KG1 (cell line): ENCODE measurements around the gene NKPD1.

ENCODE experiments used
- DNase-seq: peaks from one replicate; lab custom pipeline; 2025; lab: John Stamatoyannopoulos, UW

The NKPD1 gene

DNA sequence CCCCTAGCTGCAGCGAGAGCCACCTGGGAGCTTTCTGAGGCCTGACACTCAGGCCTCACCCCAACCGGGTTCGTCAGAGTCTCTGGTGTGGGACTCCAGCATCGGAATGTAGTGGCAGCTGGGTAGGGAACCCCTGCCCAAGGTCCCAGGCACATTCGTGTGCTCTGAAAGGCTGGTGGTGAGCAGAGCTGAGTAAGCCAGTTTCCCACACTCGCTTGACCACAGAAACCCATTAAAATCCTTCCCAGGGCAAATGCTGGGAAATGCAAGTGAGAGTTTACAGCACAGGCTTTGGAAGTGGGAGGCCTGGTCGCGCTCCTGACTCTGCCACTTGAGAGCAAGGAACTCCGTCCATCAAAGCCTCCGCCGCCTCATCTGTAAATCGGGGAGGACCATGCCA lies 13.0 kb upstream of the NKPD1 start:
- no peak for DNase-seq

DNA sequence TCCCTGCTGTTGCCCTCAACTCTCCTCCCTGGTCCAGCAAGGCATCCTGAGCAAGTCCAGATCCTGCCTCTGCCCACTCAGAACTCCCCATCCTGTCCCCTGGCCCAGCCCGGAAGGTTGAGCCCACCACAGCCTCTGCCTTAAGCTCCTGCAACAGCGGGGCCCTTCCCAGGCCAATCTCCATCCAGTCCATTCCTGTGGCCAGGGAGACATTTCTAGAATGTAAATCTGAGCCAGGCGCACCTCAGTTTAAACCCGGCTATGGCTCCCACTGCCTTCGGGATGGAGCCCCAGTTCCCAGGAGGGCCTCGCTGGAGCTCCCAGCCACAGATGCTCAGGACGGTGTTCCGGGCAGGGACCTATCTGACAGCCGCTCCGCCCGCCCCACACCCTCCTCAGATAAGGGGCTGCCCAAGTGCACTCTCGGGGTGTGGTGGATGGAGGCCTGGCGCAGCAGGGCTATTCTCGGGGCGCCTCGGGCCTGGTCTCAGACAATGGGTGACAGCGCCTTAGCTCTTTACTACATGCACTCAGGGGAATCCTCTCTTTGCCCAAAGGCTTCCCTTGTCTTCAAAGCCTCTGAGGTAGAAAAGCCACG lies 11.9 kb upstream of the NKPD1 start:
- DNase-seq = no peak

DNA sequence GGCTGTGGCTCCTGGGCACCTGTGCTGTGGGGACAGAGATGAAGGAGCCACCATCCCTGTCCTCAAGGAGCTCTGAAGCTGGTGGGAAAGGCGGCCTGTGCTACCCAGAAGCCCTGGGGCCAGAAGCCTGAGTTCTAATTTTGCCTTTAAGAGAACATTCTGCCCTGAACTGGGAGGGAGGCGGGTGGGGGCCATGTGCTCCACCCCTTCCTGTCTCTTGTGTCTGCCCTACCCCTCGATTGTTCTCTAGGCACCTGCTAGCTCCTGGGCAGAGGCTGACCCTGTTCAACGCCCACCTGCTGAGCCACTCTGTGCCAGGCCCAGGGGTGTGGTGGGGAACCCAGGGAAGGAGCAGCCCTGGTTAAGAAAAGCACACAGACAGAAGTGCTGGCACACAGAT lies 11.4 kb upstream of the NKPD1 start:
- peak; percentile 8 for DNase-seq

- DNase-seq = no peak
Measured at GRCh38 chr19:45171211-45171623, 10.4 kb upstream of the NKPD1 start.

DNA sequence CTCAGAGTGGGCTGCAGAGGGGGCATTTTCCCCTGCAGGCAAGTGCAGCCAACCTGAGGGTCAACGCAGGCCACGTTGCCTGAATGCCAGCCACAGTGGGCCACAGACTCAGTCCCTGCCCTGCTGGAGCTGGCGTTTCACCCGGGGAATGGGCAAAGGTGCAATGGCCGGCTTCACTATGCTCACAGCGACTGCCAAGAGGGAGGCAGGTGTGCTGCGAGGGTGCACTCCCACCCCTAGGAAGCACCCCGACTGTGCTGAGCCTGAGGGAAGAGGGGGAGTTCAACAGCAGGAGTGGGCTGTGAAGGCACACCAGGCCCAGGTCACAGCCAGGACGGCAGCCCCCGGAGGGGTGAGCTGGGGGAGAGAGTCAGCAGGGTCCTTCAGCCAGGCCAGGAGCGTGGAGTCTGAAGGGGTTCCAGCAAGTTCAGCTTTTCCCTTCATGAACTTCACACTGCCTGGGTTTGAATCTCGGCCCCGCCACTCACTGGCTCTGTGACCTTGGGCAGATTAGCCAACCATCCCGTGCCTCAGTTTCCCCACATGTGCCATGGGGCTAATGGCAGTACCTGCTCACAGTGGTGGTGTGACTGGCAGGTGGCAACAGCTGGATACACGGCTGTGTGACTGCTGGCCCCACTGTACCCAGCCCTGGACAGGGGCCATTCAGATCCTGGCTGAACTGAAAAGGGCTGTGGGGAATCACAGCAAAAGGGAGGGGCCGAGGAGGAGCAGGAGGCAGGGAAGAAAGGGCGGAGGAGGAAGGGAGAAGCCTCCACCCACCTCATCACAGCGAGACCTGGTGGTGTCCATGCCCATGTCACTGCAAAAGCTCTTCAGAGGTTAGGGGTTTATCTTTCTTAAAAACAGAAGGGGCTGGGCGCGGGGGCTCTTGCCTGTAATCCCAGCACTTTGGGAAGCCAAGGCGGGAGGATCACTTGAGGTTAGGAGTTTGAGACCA lies 9.6 kb upstream of the NKPD1 start:
- no peak for DNase-seq

- no peak for DNase-seq
Measured at GRCh38 chr19:45169602-45170001, 8.8 kb upstream of the NKPD1 start.

DNA sequence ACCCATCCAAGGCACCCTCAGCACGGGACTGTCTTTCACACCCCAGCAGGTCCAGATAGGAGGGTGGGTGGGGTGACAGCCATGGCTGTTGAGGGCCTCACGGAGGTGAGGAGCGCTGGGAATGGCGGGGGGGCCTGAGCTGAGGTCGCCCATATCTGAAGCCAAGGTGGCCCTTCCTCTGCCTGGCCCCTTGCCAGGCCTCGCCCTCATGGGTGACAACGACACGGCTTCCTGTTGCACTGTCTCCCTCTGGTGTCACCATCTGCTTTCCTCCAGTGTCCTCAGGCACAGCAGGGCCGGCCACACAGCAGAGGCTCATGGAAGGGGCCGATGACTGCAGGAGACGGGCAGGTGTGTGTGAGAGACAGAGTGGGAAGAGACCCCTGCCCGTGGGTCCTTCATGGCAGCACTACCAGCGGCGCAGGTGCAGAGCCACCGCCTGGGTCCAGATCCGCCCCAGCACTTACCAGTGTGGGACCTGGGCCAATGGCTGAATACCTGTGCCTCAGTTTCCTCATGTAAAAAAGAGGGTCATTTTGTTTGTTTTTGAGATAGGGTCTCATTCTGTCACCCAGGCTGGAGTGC lies 8.1 kb upstream of the NKPD1 start:
- no peak for DNase-seq

DNA sequence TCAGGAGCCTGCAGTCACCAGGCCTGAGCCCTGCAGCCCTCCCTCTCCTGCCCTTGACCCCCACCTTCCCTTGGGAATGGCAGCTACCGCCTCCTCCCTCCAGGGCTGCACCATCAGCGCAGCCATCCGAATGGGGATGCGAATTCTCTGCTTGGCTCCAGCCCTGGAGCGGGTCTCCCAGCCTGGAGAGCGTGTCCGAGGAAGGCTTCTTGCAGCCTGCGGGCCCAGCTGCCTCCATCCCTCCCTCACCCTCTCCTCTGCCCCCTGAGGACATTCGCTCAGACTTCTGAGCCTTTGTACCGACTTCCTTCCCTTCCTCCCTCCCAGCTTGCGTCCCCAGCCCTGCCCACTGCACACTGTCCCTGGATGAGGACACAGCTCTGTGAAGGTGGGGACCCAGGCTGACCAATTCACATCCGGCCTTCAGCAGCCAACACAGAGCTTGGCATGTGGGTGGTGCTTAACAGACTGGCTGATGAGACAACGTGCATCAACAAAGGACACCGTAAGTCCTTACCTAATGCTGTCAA lies 6.0 kb upstream of the NKPD1 start:
- DNase-seq = no peak

DNA sequence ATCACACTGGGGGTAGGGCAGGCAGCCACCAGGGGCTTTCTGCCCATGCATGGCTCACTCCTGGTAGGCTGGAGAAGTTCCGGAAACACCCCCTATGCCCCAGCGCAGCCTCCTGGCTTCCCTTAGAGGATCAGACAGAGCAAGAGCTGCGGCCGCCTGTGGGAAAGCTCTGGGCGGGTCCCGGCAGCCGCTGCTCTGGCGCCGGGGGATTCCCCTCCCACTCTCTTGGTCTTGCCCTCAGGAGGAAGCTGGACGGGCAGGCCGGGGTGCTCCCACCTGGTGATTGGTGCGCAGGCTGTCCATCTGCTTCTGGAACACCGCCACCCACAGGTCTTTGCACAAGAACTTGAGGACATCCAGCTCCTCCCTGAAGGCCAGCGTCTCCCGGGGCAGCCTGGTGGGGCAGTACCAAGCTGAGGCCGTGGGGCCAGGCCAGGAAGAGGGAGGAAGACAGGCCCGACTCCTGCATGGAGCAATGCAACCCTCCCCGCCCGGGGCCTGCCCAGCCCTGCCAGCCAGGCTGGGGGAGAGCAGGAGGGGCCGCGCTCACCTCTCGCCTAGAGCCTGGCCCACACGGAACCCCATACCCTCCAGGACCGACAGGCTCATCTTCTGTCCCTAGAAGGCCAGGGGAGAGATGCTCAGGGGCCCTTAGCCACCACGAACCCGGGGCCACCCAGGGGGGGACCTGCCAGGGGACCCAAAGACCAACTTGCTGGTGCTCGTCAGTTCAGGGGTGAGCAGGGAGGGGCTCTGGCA lies 4.0 kb upstream of the NKPD1 start:
- no peak for DNase-seq

- no peak for DNase-seq
Measured at GRCh38 chr19:45163751-45164460, 3.1 kb upstream of the NKPD1 start.

GRCh38 chr19:45163156-45163555 lies 2.4 kb upstream of the NKPD1 start:
- DNase-seq = no peak

DNA sequence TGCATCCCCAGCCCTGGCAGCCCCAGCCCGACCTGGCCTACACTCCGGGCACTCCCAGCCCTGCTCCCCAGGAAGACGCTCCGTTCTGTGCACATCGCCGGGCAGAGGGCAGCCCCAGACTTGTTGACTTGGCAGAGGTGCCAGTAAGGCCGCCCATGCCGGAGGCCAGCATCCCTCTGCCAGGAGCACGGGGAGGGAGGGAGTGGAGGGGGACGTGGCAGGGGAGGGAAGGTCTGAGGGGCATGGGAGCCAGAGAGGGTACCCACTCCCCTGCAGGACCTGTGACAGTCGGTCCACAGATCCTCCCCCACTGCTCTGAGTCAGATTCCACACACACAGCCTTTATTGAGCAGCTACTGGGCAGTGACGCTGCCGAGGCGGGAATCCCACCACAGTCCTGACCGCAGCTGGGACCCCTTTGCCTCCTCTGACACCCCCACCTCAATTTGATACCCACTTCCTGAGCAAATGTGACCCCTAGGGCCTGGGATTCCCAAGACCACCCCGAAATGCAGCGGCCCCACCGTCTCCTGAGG lies 1.9 kb upstream of the NKPD1 start:
- DNase-seq = no peak

- no peak for DNase-seq
Measured at GRCh38 chr19:45161738-45162607, 1.2 kb upstream of the NKPD1 start.

GRCh38 chr19:45159971-45160324 lies 834 bp downstream of the NKPD1 start:
- DNase-seq = no peak

- no peak for DNase-seq
Measured at GRCh38 chr19:45159210-45159970, 1.4 kb downstream of the NKPD1 start.

DNA sequence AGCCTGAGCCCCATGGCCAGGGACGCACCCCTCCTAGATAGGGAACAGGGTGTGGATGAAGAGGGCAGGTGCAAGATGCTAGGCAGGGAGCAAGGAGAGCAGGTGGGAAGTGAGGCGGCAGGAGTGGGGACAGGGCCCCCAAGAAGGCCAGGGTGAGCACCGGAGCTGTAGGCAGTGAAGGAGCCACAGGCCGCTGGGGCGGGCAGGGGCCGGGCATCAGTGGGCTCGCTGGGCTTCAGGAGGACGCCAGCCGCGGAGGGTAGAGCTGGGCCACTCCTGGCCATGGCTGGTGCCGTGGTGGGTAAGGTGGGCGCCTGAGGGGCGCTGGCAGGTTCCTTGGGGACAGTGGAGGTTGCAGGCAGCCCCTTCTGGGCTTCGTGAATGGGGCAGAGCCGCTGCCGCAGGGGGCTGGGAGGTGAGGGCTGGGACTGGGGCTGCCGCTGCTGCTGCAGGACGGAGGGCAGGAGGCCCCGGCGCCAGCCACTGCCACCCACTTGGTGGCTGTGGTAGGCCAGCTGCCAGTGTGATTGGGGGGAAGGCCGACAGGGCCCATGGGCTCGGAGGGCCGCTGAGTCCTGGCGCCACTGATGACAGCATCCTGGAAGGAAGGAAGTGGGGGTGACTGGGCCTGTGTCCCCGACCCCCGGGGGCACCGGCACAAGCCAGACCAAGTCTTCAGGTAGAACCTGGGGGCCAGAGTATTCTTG lies 2.1 kb downstream of the NKPD1 start:
- no peak for DNase-seq

DNA sequence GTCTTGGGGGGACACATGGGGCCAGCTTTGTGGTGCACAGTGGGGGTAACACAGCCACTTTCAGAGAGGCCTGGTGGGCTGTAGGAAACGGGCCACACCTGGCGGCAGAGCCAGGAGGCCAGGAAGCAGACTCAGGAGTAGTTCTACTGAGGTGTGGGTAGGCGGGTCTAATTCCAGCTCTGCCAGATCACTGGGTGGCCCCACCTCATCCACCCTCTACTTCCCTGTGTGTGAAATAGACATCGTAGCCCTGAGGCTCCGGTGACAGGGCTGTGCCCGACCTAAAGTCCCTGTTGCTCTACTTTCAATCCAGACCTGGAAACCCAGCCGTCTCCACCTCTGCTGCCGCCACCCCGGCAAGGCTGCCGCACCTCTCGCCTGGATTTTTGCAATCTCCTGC lies 4.0 kb downstream of the NKPD1 start:
- no peak for DNase-seq

GRCh38 chr19:45156011-45156630 lies 4.7 kb downstream of the NKPD1 start:
- DNase-seq = no peak
